Measurements from ENCODE around the gene SCRG1. TPM values are rescaled to one million over a fixed set of nuclear protein-coding genes. Genes with fewer than 3 reads are reported as not detected.

Gene SCRG1
- total RNA-seq, 2 experiments from 2014 or later, result not detected

DNA sequence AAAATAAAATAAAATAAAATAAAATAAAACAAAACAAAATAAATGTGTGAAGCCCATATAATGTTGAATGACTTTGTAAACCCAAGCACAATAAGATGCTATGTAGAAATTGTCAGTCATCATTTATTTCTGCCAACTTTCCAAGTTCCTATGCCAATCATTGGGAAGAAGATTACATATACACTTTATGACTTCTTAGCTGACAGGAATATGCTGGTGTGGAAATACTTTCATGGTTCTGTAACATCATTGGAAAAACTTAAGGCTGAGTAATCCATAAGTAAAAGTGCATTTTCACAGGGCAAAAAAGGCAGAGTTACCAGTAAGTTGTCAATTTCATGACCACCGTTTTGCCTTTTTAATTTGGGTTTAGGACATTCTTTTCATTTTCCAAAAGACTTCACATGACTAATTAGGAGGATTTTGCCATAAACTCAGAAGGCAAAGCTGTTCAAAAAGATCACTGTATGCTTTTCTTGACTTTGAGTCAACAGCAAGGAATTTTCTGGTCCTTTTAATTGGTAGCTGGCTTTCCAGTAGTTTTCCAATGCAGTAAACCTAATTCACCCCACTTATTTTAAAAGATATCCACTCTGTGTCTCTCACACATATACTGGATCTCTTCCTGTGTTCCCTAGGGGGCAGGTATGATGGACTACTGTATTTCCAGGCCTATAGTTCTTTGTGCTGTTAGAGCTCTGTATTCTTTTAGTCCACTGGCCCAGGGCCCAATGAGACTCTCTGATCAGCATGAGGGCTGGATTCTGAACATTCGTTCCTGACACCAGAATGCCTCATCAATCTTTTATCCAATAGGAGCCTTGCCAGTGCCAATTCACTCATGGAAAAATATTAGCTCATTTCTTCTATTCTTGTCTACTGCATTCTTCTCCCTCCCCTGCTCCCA, 26.2 kb upstream of the SCRG1 start:
- Mint-ChIP-seq H3K27ac (no peak overlapping the region), H3K4me3 (no peak overlapping the region), H3K36me3 (ENCODE audit: low read depth) (no peaks in the 10 kb centered on the region), H3K9me3 (no peaks in the 10 kb centered on the region), H3K27me3 (no peaks in the 10 kb centered on the region), H3K4me1 (peaks cover 29% of the 10 kb centered on the region)
- DNase-seq, result no peak
- POLR2A ChIA-PET, result interaction anchor here (1.4 kb wide), 1 partner anchor 53 kb away, joined by 3 read pairs; no protein-coding TSS in a partner anchor
- CTCF ChIA-PET, result interaction anchor here (1.0 to 1.3 kb wide), 3 partner anchors 56 to 75 kb away, joined by 3 read pairs; no protein-coding TSS in a partner anchor

DNA sequence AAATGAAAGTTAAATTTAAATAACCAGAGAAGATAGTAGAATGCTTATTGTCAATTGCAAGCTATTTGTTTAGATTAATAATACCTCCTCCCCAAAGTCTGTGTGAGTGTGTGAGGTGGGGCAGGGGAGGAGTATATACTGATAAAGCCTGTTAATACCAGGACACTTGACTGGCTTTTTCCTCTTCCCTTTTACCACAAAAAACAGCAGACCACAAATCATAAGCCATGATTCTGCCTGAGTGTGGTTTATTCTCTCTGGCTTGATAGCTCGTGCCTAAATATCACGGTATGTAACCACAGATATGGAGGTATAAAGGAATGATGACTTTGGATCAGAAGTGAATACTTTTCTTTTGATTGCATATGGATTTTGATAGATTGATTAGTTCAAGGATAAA, 21.9 kb upstream of the SCRG1 start:
- POLR2A ChIA-PET, result interaction anchor here (0.8 to 4.7 kb wide), 6 partner anchors 47 to 88 kb away, joined by 3 to 20 read pairs (median 4); partner anchors contain the start of gene HMGB2
- no peaks in the 10 kb centered on the region for H3K36me3 Mint-ChIP-seq (ENCODE audit: low read depth)
- no peak overlapping the region for H3K4me3 Mint-ChIP-seq
- no peaks in the 10 kb centered on the region for H3K9me3 Mint-ChIP-seq
- H3K4me1 Mint-ChIP-seq, result peaks cover 16% of the 10 kb centered on the region
- CTCF ChIA-PET, result interaction anchor here (0.7 to 13.1 kb wide), 43 partner anchors 9 to 410 kb away, joined by 3 to 150 read pairs (median 4); partner anchors contain the start of gene SAP30
- H3K27me3 Mint-ChIP-seq, result no peaks in the 10 kb centered on the region
- H3K27ac Mint-ChIP-seq, result no peak overlapping the region
- DNase-seq, result no peak

DNA sequence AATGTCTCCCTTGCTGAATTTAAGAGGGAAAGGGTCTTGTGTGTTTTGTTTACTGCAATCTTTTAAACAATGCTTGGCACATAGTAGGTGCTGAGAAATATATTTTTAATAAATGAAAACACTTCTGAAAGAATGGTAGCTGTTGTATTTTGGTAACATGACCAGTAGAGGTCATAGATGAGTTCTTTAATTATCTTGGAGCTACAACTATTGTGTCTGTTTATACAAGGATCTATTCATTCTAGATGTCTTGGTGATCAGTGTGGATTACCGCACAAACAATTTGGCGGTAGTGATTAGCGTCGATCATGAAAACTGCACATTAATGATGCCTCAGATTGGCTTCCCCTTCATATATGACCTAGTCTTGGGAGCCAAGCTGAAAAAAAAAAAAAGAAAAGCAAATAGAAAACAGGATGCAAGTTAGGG, 21.4 kb upstream of the SCRG1 start:
- H3K27me3 Mint-ChIP-seq, result no peaks in the 10 kb centered on the region
- DNase-seq, result no peak
- H3K36me3 Mint-ChIP-seq (ENCODE audit: low read depth), result no peaks in the 10 kb centered on the region
- CTCF ChIA-PET, result interaction anchor here (0.7 to 13.1 kb wide), 43 partner anchors 9 to 410 kb away, joined by 3 to 150 read pairs (median 4); partner anchors contain the start of gene SAP30
- no peak overlapping the region for H3K4me3 Mint-ChIP-seq
- H3K9me3 Mint-ChIP-seq, result no peaks in the 10 kb centered on the region
- peaks cover 11% of the 10 kb centered on the region for H3K4me1 Mint-ChIP-seq
- POLR2A ChIA-PET, result interaction anchor here (1.2 to 4.7 kb wide), 4 partner anchors 74 to 87 kb away, joined by 4 to 20 read pairs (median 5); partner anchors contain the start of gene HMGB2
- H3K27ac Mint-ChIP-seq, result no peak overlapping the region

DNA sequence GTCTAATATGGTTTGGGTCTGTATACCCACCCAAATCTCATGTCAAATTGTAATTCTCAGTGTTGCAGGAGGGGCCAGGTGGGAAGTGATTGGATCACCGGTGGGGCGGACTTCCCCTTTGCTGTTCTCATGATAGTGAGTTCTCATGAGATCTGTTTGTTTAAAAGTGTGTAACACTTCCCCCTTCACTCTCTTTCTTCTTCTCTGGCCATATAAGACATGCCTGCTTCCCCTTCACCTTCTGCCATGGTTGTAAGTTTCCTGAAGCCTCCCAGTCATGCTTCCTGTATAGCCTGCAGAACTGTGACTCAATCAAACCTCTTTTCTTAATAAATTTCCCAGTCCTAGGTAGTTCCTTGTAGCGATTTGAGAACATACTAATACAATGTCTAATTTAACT, 19.7 kb upstream of the SCRG1 start:
- H3K4me1 Mint-ChIP-seq, result peaks cover 6% of the 10 kb centered on the region
- ChIA-PET CTCF (interaction anchor here (0.9 to 13.1 kb wide), 7 partner anchors 9 to 117 kb away, joined by 3 to 150 read pairs (median 5); no protein-coding TSS in a partner anchor), POLR2A (interaction anchor here (1.0 to 4.7 kb wide), 3 partner anchors 84 to 99 kb away, joined by 3 to 20 read pairs (median 3); partner anchors contain the start of gene HMGB2)
- H3K36me3 Mint-ChIP-seq (ENCODE audit: low read depth), result no peaks in the 10 kb centered on the region
- no peak overlapping the region for H3K4me3 Mint-ChIP-seq
- no peaks in the 10 kb centered on the region for H3K27me3 Mint-ChIP-seq
- H3K27ac Mint-ChIP-seq, result no peak overlapping the region
- no peaks in the 10 kb centered on the region for H3K9me3 Mint-ChIP-seq
- no peak for DNase-seq

DNA sequence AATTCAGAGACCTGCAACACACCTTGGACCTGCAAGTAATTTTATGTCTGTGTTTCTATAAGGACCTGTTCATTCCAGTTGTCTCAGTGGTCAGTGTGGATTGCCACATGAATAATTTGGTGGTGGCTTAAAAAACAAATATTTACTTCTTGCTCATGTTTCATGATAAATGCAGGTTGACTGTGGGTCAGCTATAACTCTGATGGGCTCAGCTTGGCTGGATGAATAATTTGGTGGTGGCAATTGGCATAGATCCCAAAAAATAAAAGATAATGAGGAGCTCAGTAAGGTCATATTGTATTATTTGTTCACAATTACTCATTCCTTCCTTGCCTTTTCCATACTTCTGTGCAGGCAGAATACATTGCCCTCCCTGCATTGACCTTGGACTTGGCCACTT, 18.9 kb upstream of the SCRG1 start:
- POLR2A ChIA-PET, result interaction anchor here (1.0 to 4.7 kb wide), 3 partner anchors 83 to 98 kb away, joined by 3 to 20 read pairs (median 3); partner anchors contain the start of gene HMGB2
- Mint-ChIP-seq H3K9me3 (no peaks in the 10 kb centered on the region), H3K4me1 (peaks cover 6% of the 10 kb centered on the region), H3K4me3 (no peak overlapping the region), H3K27me3 (no peaks in the 10 kb centered on the region), H3K36me3 (ENCODE audit: low read depth) (no peaks in the 10 kb centered on the region), H3K27ac (no peak overlapping the region)
- CTCF ChIA-PET, result interaction anchor here (0.9 to 13.1 kb wide), 11 partner anchors 9 to 116 kb away, joined by 3 to 150 read pairs (median 5); no protein-coding TSS in a partner anchor
- no peak for DNase-seq

DNA sequence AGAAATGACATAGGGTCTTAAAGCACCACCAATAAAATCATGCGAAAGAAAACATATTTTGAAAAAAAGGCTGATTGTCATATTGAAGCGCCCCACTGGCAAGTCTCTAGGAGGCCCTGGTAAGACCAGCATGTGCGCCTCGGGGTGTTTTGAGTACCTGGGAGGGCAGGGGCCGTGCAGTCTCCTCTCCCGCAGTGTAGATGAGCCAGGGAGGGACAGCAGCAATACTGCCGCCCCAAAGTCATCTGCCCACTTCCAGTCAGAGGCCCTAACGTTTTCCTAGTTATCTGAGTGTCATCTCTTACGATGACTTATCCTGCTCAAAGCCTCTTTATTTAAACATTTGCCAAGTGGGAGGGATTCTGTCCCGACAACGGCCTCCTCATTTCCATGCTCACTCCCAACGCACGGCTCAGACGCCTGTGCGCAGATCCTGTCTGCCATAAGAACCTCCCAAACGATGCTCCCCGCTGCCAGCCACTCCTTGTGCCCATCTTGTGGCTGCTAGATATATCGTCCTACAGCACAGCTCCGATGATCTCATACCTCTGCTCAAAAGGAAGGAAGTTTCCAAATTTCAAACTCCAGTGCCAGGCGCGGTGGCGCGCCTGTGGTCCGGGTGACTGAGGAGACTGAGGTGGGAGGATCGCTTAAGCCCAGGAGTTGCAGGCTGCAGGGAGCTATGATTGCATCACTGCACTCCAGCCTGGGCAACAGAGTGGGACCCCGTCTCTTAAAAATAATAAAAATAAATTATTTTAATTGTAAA, 17.2 kb upstream of the SCRG1 start:
- no peak for DNase-seq
- ChIA-PET CTCF (interaction anchor here (0.6 to 13.1 kb wide), 7 partner anchors 9 to 103 kb away, joined by 3 to 150 read pairs (median 4); no protein-coding TSS in a partner anchor), POLR2A (interaction anchor here (0.7 to 1.5 kb wide), 4 partner anchors 82 to 378 kb away, joined by 3 to 5 read pairs (median 3); partner anchors contain the start of gene HMGB2)

DNA sequence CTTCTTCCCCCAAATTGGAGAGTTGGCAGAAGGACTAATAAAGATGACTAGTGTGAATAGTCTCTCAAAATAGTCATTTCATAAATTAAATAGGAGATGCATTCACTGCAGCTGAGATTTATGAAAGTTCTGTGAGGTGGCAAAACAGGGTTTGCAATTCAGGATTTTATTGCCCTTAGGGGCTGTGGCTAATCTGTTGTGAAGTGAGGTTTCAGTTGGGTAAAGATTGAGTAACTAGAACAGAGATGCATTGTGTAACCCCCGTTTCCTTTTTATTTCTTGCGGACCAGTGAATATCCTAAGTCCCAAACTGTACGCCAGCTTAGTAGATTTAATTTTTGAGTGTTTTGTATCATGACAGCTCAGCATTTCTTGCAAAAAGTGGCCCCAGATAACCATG, 16.2 kb upstream of the SCRG1 start:
- Mint-ChIP-seq H3K9me3 (no peaks in the 10 kb centered on the region), H3K36me3 (ENCODE audit: low read depth) (no peaks in the 10 kb centered on the region), H3K27me3 (no peaks in the 10 kb centered on the region), H3K4me1 (peaks cover 4% of the 10 kb centered on the region), H3K4me3 (no peak overlapping the region), H3K27ac (no peak overlapping the region)
- ChIA-PET CTCF (interaction anchor here (1.6 to 13.1 kb wide), 2 partner anchors 11 to 95 kb away, joined by 3 to 150 read pairs; no protein-coding TSS in a partner anchor), POLR2A (interaction anchor here (1.1 to 1.5 kb wide), 2 partner anchors 81 to 85 kb away, joined by 3 to 5 read pairs; partner anchors contain the start of gene HMGB2)
- DNase-seq, result no peak

More for the DNA sequence above, 17.2 kb upstream of the SCRG1 start:
- H3K4me3 Mint-ChIP-seq, result no peak overlapping the region
- H3K36me3 Mint-ChIP-seq (ENCODE audit: low read depth), result no peaks in the 10 kb centered on the region
- no peak overlapping the region for H3K27ac Mint-ChIP-seq
- no peaks in the 10 kb centered on the region for H3K27me3 Mint-ChIP-seq
- H3K9me3 Mint-ChIP-seq, result no peaks in the 10 kb centered on the region
- H3K4me1 Mint-ChIP-seq, result peaks cover 9% of the 10 kb centered on the region

DNA sequence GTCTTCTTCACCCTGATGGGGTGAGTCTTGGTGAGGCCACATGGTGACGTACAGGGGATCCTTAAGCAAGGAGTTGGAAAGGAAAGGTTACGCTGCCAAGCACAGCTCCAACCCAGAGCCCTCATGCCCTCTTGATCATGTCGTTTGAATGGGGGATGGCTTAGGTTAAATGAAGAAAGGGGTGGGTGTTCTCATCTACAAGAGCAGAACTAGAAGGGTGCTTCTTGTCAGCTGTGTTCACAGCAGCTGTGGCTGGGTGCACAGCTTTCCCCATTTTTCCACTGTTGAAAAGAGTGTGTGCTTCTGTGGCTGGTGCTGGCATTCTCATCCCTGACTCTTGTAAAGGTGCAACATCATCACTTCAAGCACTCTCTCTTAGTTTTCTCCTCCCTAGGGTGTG, 15.5 kb upstream of the SCRG1 start:
- Mint-ChIP-seq H3K27ac (no peak overlapping the region), H3K36me3 (ENCODE audit: low read depth) (no peaks in the 10 kb centered on the region), H3K4me3 (no peak overlapping the region), H3K4me1 (peaks cover 4% of the 10 kb centered on the region), H3K9me3 (no peaks in the 10 kb centered on the region), H3K27me3 (no peaks in the 10 kb centered on the region)
- ChIA-PET POLR2A (interaction anchor here (1.1 to 1.5 kb wide), 2 partner anchors 80 to 85 kb away, joined by 3 to 5 read pairs; partner anchors contain the start of gene HMGB2), CTCF (interaction anchor here (1.5 to 13.1 kb wide), 2 partner anchors 43 to 94 kb away, joined by 3 to 150 read pairs; no protein-coding TSS in a partner anchor)
- DNase-seq, result no peak

DNA sequence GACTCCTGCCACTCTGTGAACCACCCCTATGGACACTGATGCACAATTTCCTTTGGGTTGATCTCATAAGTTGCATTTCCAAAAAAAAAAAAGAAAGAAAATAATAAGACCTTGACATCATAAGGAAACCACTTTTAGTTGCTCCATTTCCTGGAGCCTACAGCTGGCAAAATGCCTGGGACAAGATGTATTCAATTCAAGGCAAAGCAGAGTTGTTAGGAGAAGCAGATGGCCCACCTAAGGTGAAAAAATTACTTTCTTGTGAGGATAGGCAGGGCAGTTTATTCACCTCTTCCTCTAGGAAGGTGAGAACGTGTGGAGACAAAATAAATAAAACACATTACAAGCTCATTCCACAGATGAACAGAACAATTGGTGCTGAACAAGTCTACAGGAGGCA, 14.1 kb upstream of the SCRG1 start:
- ChIA-PET CTCF (interaction anchor here (0.7 to 13.1 kb wide), 9 partner anchors 7 to 400 kb away, joined by 3 to 150 read pairs (median 3); no protein-coding TSS in a partner anchor), POLR2A (interaction anchor here (0.9 to 2.1 kb wide), 3 partner anchors 78 to 80 kb away, joined by 5 to 9 read pairs (median 7); partner anchors contain the start of gene HMGB2)
- H3K27me3 Mint-ChIP-seq, result no peaks in the 10 kb centered on the region
- peaks cover 4% of the 10 kb centered on the region for H3K4me1 Mint-ChIP-seq
- H3K36me3 Mint-ChIP-seq (ENCODE audit: low read depth), result no peaks in the 10 kb centered on the region
- H3K4me3 Mint-ChIP-seq, result no peak overlapping the region
- no peak overlapping the region for H3K27ac Mint-ChIP-seq
- H3K9me3 Mint-ChIP-seq, result no peaks in the 10 kb centered on the region
- DNase-seq, result no peak

DNA sequence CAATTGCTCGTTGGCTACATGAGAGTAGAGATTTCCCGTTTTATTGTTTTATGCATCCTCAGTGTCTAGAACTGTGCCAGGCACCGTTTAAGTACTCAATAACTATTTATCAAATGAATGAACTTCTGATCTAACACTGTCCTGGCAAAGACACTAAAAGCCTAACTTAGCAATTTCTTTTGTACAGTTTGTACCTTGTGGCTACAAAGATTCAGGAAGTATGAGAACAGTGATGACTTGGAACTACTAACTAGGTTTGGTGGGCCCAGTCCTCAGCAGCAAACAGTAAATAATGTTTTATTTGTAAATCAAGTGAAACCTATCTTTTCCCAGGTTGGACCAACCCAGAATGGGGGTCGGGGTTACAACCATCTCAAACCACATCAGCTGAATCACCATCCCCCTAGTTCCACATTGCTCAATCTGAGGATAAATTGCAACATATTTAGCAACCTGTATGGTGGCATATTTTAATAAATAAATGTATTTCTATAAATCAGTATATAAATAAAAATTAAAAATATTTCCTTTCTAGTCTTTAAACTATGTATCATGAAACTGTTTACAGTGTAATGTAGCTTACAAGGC, 12.3 kb upstream of the SCRG1 start:
- Mint-ChIP-seq H3K36me3 (ENCODE audit: low read depth) (no peaks in the 10 kb centered on the region), H3K27me3 (no peaks in the 10 kb centered on the region), H3K4me1 (peaks cover 8% of the 10 kb centered on the region), H3K4me3 (no peak overlapping the region), H3K9me3 (no peaks in the 10 kb centered on the region), H3K27ac (no peak overlapping the region)
- ChIA-PET CTCF (interaction anchor here (0.7 to 13.1 kb wide), 5 partner anchors 9 to 110 kb away, joined by 3 to 150 read pairs (median 17); partner anchors contain the start of gene SAP30), POLR2A (interaction anchor here (1.3 to 2.1 kb wide), 3 partner anchors 39 to 76 kb away, joined by 3 to 9 read pairs (median 3); partner anchors contain the start of gene HMGB2)
- no peak for DNase-seq

DNA sequence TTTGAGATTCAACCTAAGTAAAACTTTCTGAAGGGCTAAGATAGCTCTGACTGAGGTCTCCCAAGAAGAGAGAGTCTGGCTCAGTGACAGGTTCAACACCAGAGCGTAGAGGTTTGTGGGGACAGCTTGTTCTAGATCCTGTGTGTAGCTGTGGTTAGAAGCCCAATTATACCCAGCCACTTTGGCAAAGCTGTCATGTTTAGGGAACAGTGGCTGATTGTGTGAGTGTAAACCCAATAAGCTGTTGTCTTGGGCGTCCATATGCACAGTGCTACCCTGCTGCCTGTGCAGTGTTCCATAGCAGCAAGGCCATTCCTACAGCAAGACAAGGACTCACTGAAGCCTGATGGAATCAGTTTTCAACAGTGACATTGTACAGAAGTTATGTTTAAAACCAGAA, 11.2 kb upstream of the SCRG1 start:
- Mint-ChIP-seq H3K36me3 (ENCODE audit: low read depth) (no peaks in the 10 kb centered on the region), H3K27ac (no peak overlapping the region), H3K4me1 (peaks cover 15% of the 10 kb centered on the region), H3K27me3 (no peaks in the 10 kb centered on the region), H3K9me3 (no peaks in the 10 kb centered on the region), H3K4me3 (no peak overlapping the region)
- POLR2A ChIA-PET, result no interaction called here
- DNase-seq, result no peak
- CTCF ChIA-PET, result interaction anchor here (1.6 to 13.1 kb wide), 3 partner anchors 10 to 108 kb away, joined by 4 to 150 read pairs (median 57); no protein-coding TSS in a partner anchor

Measured in activated CD4-positive, alpha-beta memory T cell treated with anti-CD3 and anti-CD28 coated beads, Interleukin-2, amount 10 ng/mL, durations not matched to agents 7 days and 5 days (primary cell).